ENCODE results near the gene SH3BP4. TPM values are rescaled to one million over a fixed set of nuclear protein-coding genes. Genes with fewer than 3 reads are reported as not detected.

SH3BP4 gene
- total and polyA plus RNA-seq, 10 of the 15 experiments (the other 5 are each of a cell fraction or from before 2014, with no cell fraction given), result 0.03 to 0.36 TPM; not detected in 8

- TF ChIP-seq ZNF592 (IDR thresholded peaks at IDR 0.05) (no peak), HDGF (IDR thresholded peaks at IDR 0.05) (no peak), TARDBP (IDR thresholded peaks at IDR 0.05; ENCODE audit: borderline replicate concordance) (no peak), NFXL1 (IDR thresholded peaks at IDR 0.05; ENCODE audit: borderline replicate concordance) (no peak)
These were observed 136.1 kb downstream of the SH3BP4 start (continued) for GRCh38 chr2:235087832-235088495.

DNA sequence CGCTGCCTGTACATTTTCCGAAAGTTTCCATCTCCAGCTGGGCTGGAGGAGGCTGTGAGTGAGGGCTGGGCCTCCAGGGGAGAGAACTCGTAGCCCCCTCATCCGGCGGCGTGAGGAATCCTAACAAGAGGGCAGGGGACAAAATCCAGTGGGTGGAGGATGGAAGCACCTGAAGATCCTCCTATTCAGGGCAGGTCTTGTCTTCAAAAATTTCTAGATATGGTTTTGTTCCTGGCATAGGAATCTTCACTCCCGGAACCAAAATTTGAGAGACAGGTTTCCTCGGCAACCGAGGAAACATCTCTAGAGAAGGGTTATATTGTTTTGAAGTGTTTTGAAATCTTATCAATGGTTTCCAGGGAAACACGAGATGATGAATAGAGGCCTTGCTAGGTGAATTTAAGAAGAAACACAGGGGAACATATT, 136.7 kb downstream of the SH3BP4 start:
- H3K79me2 ChIP-seq (ENCODE audit: control insufficient read depth, insufficient read depth, low read length), result no peaks in the 10 kb centered on the region
- no TSS peak for BruUV-seq (replicated peaks)
- H2AFZ ChIP-seq (ENCODE audit: control insufficient read depth, low read depth, low read length), result no peak overlapping the region
- RAD21 ChIA-PET (ENCODE audit: unreplicated experiment), result no interaction called here
- H3K9me3 ChIP-seq (replicated peaks; ENCODE audit: control insufficient read depth, insufficient read depth, low read length), result no peaks in the 10 kb centered on the region; the same call in 2 of the 3 replicates
- 42% methylated on average over 10 of the region's 10 CpGs for WGBS (ENCODE audit: insufficient coverage, insufficient replicate concordance, low lambda C conversion rate, missing lambda C conversion rate)
- POLR2A ChIA-PET, result no interaction called here
- H4K20me1 ChIP-seq (ENCODE audit: control insufficient read depth, insufficient read depth), result no peaks in the 10 kb centered on the region
- intact Hi-C loops (cut with micrococcal nuclease; ENCODE audit: unreplicated experiment), result no loop called here
- H3K27ac ChIP-seq (ENCODE audit: control insufficient read depth, insufficient read depth), result no peak overlapping the region
- DNase-seq (ENCODE audit: low read depth, low spot score) (no peak), FAIRE-seq (no peak), ATAC-seq (no peak)
- CTCF ChIA-PET, result interaction anchor here (1.7 kb wide), 1 partner anchor 28 kb away, joined by 4 read pairs; no protein-coding TSS in a partner anchor
- SMC1A ChIA-PET (ENCODE audit: uncharacterized antibody, unreplicated experiment), result no interaction called here
- no peak for TF ChIP-seq SREBF1 (IDR thresholded peaks at IDR 0.05; ENCODE audit: low read length)
- TF ChIP-seq NBN (IDR thresholded peaks at IDR 0.05), result no peak
- TF ChIP-seq CHD2 (IDR thresholded peaks at IDR 0.05; ENCODE audit: borderline replicate concordance, low read depth, low read length), result no peak
- TF ChIP-seq, protein P1, sequence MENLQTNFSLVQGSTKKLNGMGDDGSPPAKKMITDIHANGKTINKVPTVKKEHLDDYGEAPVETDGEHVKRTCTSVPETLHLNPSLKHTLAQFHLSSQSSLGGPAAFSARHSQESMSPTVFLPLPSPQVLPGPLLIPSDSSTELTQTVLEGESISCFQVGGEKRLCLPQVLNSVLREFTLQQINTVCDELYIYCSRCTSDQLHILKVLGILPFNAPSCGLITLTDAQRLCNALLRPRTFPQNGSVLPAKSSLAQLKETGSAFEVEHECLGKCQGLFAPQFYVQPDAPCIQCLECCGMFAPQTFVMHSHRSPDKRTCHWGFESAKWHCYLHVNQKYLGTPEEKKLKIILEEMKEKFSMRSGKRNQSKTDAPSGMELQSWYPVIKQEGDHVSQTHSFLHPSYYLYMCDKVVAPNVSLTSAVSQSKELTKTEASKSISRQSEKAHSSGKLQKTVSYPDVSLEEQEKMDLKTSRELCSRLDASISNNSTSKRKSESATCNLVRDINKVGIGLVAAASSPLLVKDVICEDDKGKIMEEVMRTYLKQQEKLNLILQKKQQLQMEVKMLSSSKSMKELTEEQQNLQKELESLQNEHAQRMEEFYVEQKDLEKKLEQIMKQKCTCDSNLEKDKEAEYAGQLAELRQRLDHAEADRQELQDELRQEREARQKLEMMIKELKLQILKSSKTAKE (IDR thresholded peaks at IDR 0.05; ENCODE audit: low read depth, poor library complexity, severe bottlenecking), result no peak
- TF ChIP-seq PKNOX1 (IDR thresholded peaks at IDR 0.05), result no peak
- no peak for TF ChIP-seq STAT3 (IDR thresholded peaks at IDR 0.05; ENCODE audit: low read depth, low read length)
- no peak for TF ChIP-seq CBX3 (IDR thresholded peaks at IDR 0.05; ENCODE audit: borderline replicate concordance, low read depth)
- no peak for TF ChIP-seq SUZ12 (IDR thresholded peaks at IDR 0.05; ENCODE audit: unreplicated experiment)
- TF ChIP-seq, protein P2, sequence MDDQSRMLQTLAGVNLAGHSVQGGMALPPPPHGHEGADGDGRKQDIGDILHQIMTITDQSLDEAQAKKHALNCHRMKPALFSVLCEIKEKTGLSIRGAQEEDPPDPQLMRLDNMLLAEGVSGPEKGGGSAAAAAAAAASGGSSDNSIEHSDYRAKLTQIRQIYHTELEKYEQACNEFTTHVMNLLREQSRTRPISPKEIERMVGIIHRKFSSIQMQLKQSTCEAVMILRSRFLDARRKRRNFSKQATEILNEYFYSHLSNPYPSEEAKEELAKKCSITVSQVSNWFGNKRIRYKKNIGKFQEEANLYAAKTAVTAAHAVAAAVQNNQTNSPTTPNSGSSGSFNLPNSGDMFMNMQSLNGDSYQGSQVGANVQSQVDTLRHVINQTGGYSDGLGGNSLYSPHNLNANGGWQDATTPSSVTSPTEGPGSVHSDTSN (IDR thresholded peaks at IDR 0.05; ENCODE audit: insufficient replicate concordance, low read depth, low read length), result no peak
- no peak overlapping the region for H3K9ac ChIP-seq (ENCODE audit: control insufficient read depth, insufficient read depth, low read length)
- no peak overlapping the region for H3K4me3 ChIP-seq
- no peaks in the 10 kb centered on the region for H3K27me3 ChIP-seq (replicated peaks in 1 of 2; ENCODE audit: control insufficient read depth in 2 of 2, insufficient read depth in 2 of 2, low read length in 1 of 2)
- H3K4me2 ChIP-seq (ENCODE audit: control insufficient read depth, insufficient read depth), result no peak overlapping the region
- no peaks in the 10 kb centered on the region for H3K4me1 ChIP-seq (ENCODE audit: control insufficient read depth, insufficient read depth, low read length)
- no peaks in the 10 kb centered on the region for H3K36me3 ChIP-seq (ENCODE audit: control insufficient read depth in 2 of 2, insufficient read depth in 2 of 2, low read length in 1 of 2)
- in situ Hi-C loops (cut with MboI), result no loop called here

Data from GM12878 (cell line).